Endothelial cell (in vitro differentiated cells): ENCODE data around the gene NOVA2. TPM values are rescaled to one million over a fixed set of nuclear protein-coding genes. Genes with fewer than 3 reads are reported as not detected.

ENCODE experiments used
- DNase-seq: peaks from one replicate; pipeline ENCODE4 v3.0.0; 2021; ENCODE audit warnings: low spot score
- H3K27ac Mint-ChIP-seq: one replicate; pipeline ENCODE4 v1.8.0; 2021; ENCODE audit warnings: mixed read lengths, inconsistent platforms; ENCODE audit not compliant: unreplicated experiment
- H3K27me3 Mint-ChIP-seq: one replicate; pipeline ENCODE4 v1.8.0; 2021; ENCODE audit warnings: mild to moderate bottlenecking, moderate library complexity, mixed read lengths, inconsistent platforms; ENCODE audit not compliant: unreplicated experiment
- H3K36me3 Mint-ChIP-seq: one replicate; pipeline ENCODE4 v1.8.0; 2021; ENCODE audit warnings: mild to moderate bottlenecking, low read depth, mixed read lengths, inconsistent platforms; ENCODE audit not compliant: unreplicated experiment
- H3K4me1 Mint-ChIP-seq: one replicate; pipeline ENCODE4 v1.8.0; 2021; ENCODE audit warnings: mild to moderate bottlenecking, mixed read lengths, inconsistent platforms; ENCODE audit not compliant: unreplicated experiment
- H3K4me3 Mint-ChIP-seq: one replicate; pipeline ENCODE4 v1.8.0; 2021; ENCODE audit warnings: mild to moderate bottlenecking, mixed read lengths, inconsistent platforms; ENCODE audit not compliant: unreplicated experiment
- H3K9me3 Mint-ChIP-seq: one replicate; pipeline ENCODE4 v1.8.0; 2021; ENCODE audit warnings: mixed read lengths, inconsistent platforms; ENCODE audit not compliant: unreplicated experiment
- CTCF ChIP-seq: fragments of 200-600 bp; sonication (generic); IDR thresholded peaks from one replicate; pipeline ENCODE4 v1.5.0; 2021; ENCODE audit warnings: antibody characterized with exemption; ENCODE audit not compliant: unreplicated experiment
- total RNA-seq: library from RNA; stranded (reverse); fragmentation: NEBNext Ultra II Directional; extraction: Animal tissue kit (Norgen Biotek cat#: 25700); gene quantifications from one replicate; pipeline ENCODE4 v1.2.1, GENCODE V29; 2021; ENCODE audit not compliant: unreplicated experiment

The NOVA2 gene
- total RNA-seq, 1 donor from 2014 or later = 86.0 TPM

GRCh38 chr19:46000491-46001246, 27.0 kb upstream of the NOVA2 start:
- peak; percentile 44 for DNase-seq
- no peak for TF ChIP-seq CTCF
- H3K27ac Mint-ChIP-seq = peak overlapping the region; percentile 67
- H3K36me3 Mint-ChIP-seq = peaks cover 7% of the 10 kb centered on the region
- H3K9me3 Mint-ChIP-seq = no peaks in the 10 kb centered on the region
- H3K4me3 Mint-ChIP-seq = peak overlapping the region; percentile 91
- H3K4me1 Mint-ChIP-seq = peaks cover 19% of the 10 kb centered on the region
- peaks cover 4% of the 10 kb centered on the region for H3K27me3 Mint-ChIP-seq

GRCh38 chr19:45999653-46000121, 26.0 kb upstream of the NOVA2 start:
- no peak for TF ChIP-seq CTCF
- Mint-ChIP-seq H3K9me3 (no peaks in the 10 kb centered on the region), H3K27ac (no peak overlapping the region), H3K4me1 (peaks cover 19% of the 10 kb centered on the region), H3K36me3 (peaks cover 4% of the 10 kb centered on the region), H3K27me3 (peaks cover 4% of the 10 kb centered on the region), H3K4me3 (peak overlapping the region; percentile 84)
- DNase-seq = peak; percentile 33

GRCh38 chr19:45998834-45999233, 25.2 kb upstream of the NOVA2 start:
- no peak for TF ChIP-seq CTCF
- no peak overlapping the region for H3K27ac Mint-ChIP-seq

GRCh38 chr19:45996933-45997332, 23.3 kb upstream of the NOVA2 start:
- Mint-ChIP-seq H3K36me3 (peaks cover 4% of the 10 kb centered on the region), H3K4me3 (peak overlapping the region; percentile 61), H3K27me3 (peaks cover 4% of the 10 kb centered on the region), H3K9me3 (no peaks in the 10 kb centered on the region), H3K4me1 (peaks cover 19% of the 10 kb centered on the region), H3K27ac (peak overlapping the region; percentile 73)
- TF ChIP-seq CTCF = no peak
- DNase-seq = no peak

More at GRCh38 chr19:45998834-45999233, 25.2 kb upstream of the NOVA2 start:
- peaks cover 4% of the 10 kb centered on the region for H3K27me3 Mint-ChIP-seq
- peaks cover 4% of the 10 kb centered on the region for H3K36me3 Mint-ChIP-seq
- DNase-seq = no peak
- peak overlapping the region; percentile 71 for H3K4me3 Mint-ChIP-seq
- no peaks in the 10 kb centered on the region for H3K9me3 Mint-ChIP-seq
- H3K4me1 Mint-ChIP-seq = peaks cover 19% of the 10 kb centered on the region

- Mint-ChIP-seq H3K4me3 (no peak overlapping the region), H3K9me3 (no peaks in the 10 kb centered on the region), H3K27ac (no peak overlapping the region), H3K4me1 (peaks cover 19% of the 10 kb centered on the region), H3K27me3 (peaks cover 4% of the 10 kb centered on the region), H3K36me3 (peaks cover 4% of the 10 kb centered on the region)
- DNase-seq = no peak
- TF ChIP-seq CTCF = no peak
These were observed 22.2 kb upstream of the NOVA2 start for GRCh38 chr19:45995715-45996385.
